HEK293 (cell line): ENCODE measurements around the gene BBX.

Experiments
- CTCF ChIA-PET: fragments of 350-600 bp; formaldehyde crosslinking; extraction: SDS; loops from one replicate; lab custom pipeline; 2021; ENCODE audit warnings: antibody characterized with exemption; lab: Yijun Ruan, JAX
- POLR2A ChIA-PET: fragments of 300-600 bp; formaldehyde crosslinking; extraction: SDS; loops from one replicate; lab custom pipeline; 2020; ENCODE audit warnings: antibody characterized with exemption, inconsistent platforms; lab: Yijun Ruan, JAX
- H3K27ac ChIP-seq: fragments of 200-500 bp; sonication (Bioruptor generic); 2 replicates; pipeline ENCODE4 v1.5.1; 2014; ENCODE audit warnings: low read depth, low read length, control low read depth, inconsistent platforms; ENCODE audit errors: extremely low read depth
- H3K36me3 ChIP-seq, 2 experiments: fragments of 200-500 bp in 1 of 2; sonication (Bioruptor generic) in 1 of 2; 1 replicate in 1 of 2; 2 replicates in 1 of 2; pipeline ENCODE4 v1.5.1; 2014 to 2017; ENCODE audit warnings: inconsistent platforms in 2 of 2, low read length in 2 of 2; ENCODE audit not compliant: control insufficient read depth in 2 of 2, insufficient read depth in 1 of 2
- H3K4me1 ChIP-seq: fragments of 200-500 bp; sonication (Bioruptor generic); 2 replicates; pipeline ENCODE4 v1.5.1; 2014; ENCODE audit warnings: mild to moderate bottlenecking, low read length, inconsistent platforms; ENCODE audit not compliant: control insufficient read depth, insufficient read depth
- H3K4me3 ChIP-seq: 2 replicates; pipeline ENCODE4 v1.5.1; 2011; ENCODE audit warnings: low read depth, mild to moderate bottlenecking, control low read depth, low read length, moderate library complexity
- H3K9me3 ChIP-seq: fragments of 200-500 bp; sonication (Bioruptor generic); 2 replicates; pipeline ENCODE4 v1.5.1; 2014; ENCODE audit warnings: low read depth, low read length, inconsistent platforms; ENCODE audit not compliant: control insufficient read depth, insufficient read depth
- HOXA7 ChIP-seq: sonication (generic); formaldehyde crosslinking; IDR thresholded peaks from 2 replicates; pipeline ENCODE4 v1.8.1; 2022; ENCODE audit warnings: missing genetic modification reagents, borderline replicate concordance
- MYNN ChIP-seq: fragments of 450-650 bp; formaldehyde crosslinking; IDR thresholded peaks from 2 replicates; pipeline ENCODE4 v1.5.1; 2016; ENCODE audit warnings: missing biosample characterization, missing genetic modification characterization, borderline replicate concordance
- SCRT1 ChIP-seq: fragments of 450-650 bp; formaldehyde crosslinking; IDR thresholded peaks from 2 replicates; pipeline ENCODE4 v1.5.1; 2016; ENCODE audit warnings: missing biosample characterization, missing genetic modification characterization, borderline replicate concordance
- ZFP69B ChIP-seq: fragments of 450-650 bp; formaldehyde crosslinking; IDR thresholded peaks from 2 replicates; pipeline ENCODE4 v1.5.1; 2016; ENCODE audit warnings: missing biosample characterization, missing genetic modification characterization
- ZNF155 ChIP-seq: fragments of 450-650 bp; formaldehyde crosslinking; IDR thresholded peaks from 2 replicates; pipeline ENCODE4 v1.5.1; 2016; ENCODE audit warnings: missing biosample characterization, missing genetic modification characterization
- ZNF2 ChIP-seq: fragments of 450-650 bp; formaldehyde crosslinking; IDR thresholded peaks from 2 replicates; pipeline ENCODE4 v1.5.1; 2016; ENCODE audit warnings: missing biosample characterization, missing genetic modification characterization
- ZNF221 ChIP-seq: fragments of 450-650 bp; formaldehyde crosslinking; IDR thresholded peaks from 2 replicates; pipeline ENCODE4 v1.5.1; 2017; ENCODE audit warnings: missing biosample characterization, missing genetic modification characterization, borderline replicate concordance
- ZNF362 ChIP-seq: fragments of 450-650 bp; formaldehyde crosslinking; IDR thresholded peaks from 2 replicates; pipeline ENCODE4 v1.5.1; 2016; ENCODE audit warnings: missing biosample characterization, missing genetic modification characterization
- ZSCAN18 ChIP-seq: fragments of 450-650 bp; formaldehyde crosslinking; IDR thresholded peaks from 2 replicates; pipeline ENCODE4 v1.5.1; 2016; ENCODE audit warnings: missing biosample characterization, missing genetic modification characterization
- TF ChIP-seq, protein P1 (sequence below): fragments of 450-650 bp; formaldehyde crosslinking; IDR thresholded peaks from 2 replicates; pipeline ENCODE4 v1.5.1; 2016; ENCODE audit warnings: missing biosample characterization, missing genetic modification characterization
- TF ChIP-seq, protein P2 (sequence below): fragments of 450-650 bp; formaldehyde crosslinking; IDR thresholded peaks from 2 replicates; pipeline ENCODE4 v1.5.1; 2016; ENCODE audit warnings: missing biosample characterization, missing genetic modification characterization, low read depth
- TF ChIP-seq, protein P3 (sequence below): fragments of 450-650 bp; formaldehyde crosslinking; IDR thresholded peaks from 2 replicates; pipeline ENCODE4 v1.5.1; 2016; ENCODE audit warnings: missing biosample characterization, missing genetic modification characterization

BBX gene

GRCh38 chr3:107775974-107776373, 253.2 kb downstream of the BBX start (continued):
- no peak for TF ChIP-seq ZSCAN18 (tag by site-specific recombination)
- no peak for TF ChIP-seq ZFP69B (tag by site-specific recombination)
- no peak for TF ChIP-seq HOXA7 (CRISPR knock-in tag)
- TF ChIP-seq ZNF155, result no peak
- TF ChIP-seq ZNF2 (tag by site-specific recombination), result no peak

GRCh38 chr3:107781253-107781652, 258.5 kb downstream of the BBX start:
- CTCF ChIA-PET, result no interaction called here

More at GRCh38 chr3:107781253-107781652, 258.5 kb downstream of the BBX start:
- Histone ChIP-seq H3K9me3 (no peaks in the 10 kb centered on the region), H3K27ac (no peak overlapping the region), H3K4me3 (no peak overlapping the region), H3K36me3 (peaks cover 0 to 48% of the 10 kb centered on the region in 2 experiments; a peak in 2 of 3 replicates), H3K4me1 (no peaks in the 10 kb centered on the region)
- no peak for TF ChIP-seq ZNF362 (tag by site-specific recombination)
- TF ChIP-seq ZNF221 (tag by site-specific recombination), result no peak
- TF ChIP-seq, protein P1, sequence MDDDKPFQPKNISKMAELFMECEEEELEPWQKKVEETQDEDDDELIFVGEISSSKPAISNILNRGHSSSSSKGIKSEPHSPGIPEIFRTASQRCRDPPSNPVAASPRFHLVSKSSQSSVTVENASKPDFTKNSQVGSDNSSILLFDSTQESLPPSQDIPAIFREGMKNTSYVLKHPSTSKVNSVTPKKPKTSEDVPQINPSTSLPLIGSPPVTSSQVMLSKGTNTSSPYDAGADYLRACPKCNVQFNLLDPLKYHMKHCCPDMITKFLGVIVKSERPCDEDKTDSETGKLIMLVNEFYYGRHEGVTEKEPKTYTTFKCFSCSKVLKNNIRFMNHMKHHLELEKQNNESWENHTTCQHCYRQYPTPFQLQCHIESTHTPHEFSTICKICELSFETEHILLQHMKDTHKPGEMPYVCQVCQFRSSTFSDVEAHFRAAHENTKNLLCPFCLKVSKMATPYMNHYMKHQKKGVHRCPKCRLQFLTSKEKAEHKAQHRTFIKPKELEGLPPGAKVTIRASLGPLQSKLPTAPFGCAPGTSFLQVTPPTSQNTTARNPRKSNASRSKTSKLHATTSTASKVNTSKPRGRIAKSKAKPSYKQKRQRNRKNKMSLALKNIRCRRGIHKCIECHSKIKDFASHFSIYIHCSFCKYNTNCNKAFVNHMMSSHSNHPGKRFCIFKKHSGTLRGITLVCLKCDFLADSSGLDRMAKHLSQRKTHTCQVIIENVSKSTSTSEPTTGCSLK (tag by site-specific recombination), result no peak
- no peak for TF ChIP-seq SCRT1 (tag by site-specific recombination)
- TF ChIP-seq ZNF2 (tag by site-specific recombination), result no peak
- TF ChIP-seq MYNN (tag by site-specific recombination), result no peak
- TF ChIP-seq, protein P2, sequence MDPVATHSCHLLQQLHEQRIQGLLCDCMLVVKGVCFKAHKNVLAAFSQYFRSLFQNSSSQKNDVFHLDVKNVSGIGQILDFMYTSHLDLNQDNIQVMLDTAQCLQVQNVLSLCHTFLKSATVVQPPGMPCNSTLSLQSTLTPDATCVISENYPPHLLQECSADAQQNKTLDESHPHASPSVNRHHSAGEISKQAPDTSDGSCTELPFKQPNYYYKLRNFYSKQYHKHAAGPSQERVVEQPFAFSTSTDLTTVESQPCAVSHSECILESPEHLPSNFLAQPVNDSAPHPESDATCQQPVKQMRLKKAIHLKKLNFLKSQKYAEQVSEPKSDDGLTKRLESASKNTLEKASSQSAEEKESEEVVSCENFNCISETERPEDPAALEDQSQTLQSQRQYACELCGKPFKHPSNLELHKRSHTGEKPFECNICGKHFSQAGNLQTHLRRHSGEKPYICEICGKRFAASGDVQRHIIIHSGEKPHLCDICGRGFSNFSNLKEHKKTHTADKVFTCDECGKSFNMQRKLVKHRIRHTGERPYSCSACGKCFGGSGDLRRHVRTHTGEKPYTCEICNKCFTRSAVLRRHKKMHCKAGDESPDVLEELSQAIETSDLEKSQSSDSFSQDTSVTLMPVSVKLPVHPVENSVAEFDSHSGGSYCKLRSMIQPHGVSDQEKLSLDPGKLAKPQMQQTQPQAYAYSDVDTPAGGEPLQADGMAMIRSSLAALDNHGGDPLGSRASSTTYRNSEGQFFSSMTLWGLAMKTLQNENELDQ (tag by site-specific recombination), result no peak
- TF ChIP-seq, protein P3, sequence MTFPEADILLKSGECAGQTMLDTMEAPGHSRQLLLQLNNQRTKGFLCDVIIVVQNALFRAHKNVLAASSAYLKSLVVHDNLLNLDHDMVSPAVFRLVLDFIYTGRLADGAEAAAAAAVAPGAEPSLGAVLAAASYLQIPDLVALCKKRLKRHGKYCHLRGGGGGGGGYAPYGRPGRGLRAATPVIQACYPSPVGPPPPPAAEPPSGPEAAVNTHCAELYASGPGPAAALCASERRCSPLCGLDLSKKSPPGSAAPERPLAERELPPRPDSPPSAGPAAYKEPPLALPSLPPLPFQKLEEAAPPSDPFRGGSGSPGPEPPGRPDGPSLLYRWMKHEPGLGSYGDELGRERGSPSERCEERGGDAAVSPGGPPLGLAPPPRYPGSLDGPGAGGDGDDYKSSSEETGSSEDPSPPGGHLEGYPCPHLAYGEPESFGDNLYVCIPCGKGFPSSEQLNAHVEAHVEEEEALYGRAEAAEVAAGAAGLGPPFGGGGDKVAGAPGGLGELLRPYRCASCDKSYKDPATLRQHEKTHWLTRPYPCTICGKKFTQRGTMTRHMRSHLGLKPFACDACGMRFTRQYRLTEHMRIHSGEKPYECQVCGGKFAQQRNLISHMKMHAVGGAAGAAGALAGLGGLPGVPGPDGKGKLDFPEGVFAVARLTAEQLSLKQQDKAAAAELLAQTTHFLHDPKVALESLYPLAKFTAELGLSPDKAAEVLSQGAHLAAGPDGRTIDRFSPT (tag by site-specific recombination), result no peak
- POLR2A ChIA-PET, result no interaction called here
